ENCODE data around the gene BRCA2.

DNA sequence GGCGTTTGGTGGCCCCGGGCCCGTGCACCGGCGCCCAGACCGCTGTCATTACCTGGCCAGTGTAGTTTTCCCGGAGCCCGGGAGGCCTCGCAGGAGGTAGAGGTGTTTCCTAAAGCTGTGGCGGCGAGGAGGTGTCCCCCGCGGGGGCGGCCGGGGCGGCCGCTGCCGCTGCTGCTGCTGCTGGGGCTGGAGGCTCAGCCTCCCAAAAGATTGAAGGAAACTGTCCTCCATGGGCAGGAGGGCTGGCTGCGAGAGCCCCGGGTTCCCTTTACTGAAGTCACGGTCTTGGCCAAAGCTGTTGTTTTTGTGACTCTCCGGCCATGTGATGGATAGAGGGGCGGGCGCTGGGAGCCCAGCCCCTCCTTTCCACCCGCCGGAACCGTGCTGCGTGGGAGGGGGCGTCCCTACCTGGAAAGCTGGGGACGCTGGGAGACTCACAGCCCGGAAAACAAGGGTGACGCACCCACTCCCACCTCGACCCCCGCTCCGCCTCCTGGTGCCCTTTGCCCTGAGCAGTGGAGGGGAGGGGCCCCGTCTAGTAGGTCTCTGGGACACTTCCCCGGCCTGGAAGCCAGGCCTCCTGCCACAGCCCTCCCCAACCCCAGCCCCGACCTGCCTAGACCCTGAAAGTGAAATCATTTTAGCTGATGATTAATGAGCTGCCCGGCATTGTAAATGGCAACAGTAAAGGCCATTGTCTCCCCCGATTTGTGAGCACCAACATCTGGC lies 112.7 kb downstream of the BRCA2 start, which contains the start of gene N4BP2L1:
- TF ChIP-seq NFE2L1 (CRISPR knock-in tag; IDR thresholded peaks at IDR 0.05) = no peak
- TF ChIP-seq, protein P1, sequence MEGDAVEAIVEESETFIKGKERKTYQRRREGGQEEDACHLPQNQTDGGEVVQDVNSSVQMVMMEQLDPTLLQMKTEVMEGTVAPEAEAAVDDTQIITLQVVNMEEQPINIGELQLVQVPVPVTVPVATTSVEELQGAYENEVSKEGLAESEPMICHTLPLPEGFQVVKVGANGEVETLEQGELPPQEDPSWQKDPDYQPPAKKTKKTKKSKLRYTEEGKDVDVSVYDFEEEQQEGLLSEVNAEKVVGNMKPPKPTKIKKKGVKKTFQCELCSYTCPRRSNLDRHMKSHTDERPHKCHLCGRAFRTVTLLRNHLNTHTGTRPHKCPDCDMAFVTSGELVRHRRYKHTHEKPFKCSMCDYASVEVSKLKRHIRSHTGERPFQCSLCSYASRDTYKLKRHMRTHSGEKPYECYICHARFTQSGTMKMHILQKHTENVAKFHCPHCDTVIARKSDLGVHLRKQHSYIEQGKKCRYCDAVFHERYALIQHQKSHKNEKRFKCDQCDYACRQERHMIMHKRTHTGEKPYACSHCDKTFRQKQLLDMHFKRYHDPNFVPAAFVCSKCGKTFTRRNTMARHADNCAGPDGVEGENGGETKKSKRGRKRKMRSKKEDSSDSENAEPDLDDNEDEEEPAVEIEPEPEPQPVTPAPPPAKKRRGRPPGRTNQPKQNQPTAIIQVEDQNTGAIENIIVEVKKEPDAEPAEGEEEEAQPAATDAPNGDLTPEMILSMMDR (IDR thresholded peaks at IDR 0.05) = no peak

All from WTC11 (cell line).